Measurements from ENCODE around the gene DCDC2.
A peak's percentile ranks its signal among the peaks of the same experiment; 100 is the strongest.
"Not testable (repeated sequence)": the region's sequence is repeated elsewhere in the genome, so short reads cannot be mapped to it uniquely, and the experiment has no call there.

DCDC2 gene

GRCh38 chr6:24378473-24379097 lies 20.7 kb upstream of the DCDC2 start:
- DNase-seq, result no peak

- DNase-seq, result no peak
These were observed 19.0 kb upstream of the DCDC2 start for GRCh38 chr6:24376871-24377270.

GRCh38 chr6:24374612-24375011 lies 16.8 kb upstream of the DCDC2 start:
- no peak for DNase-seq

GRCh38 chr6:24365103-24365633 lies 7.3 kb upstream of the DCDC2 start:
- not testable (repeated sequence) for DNase-seq

- not testable (repeated sequence) for DNase-seq
These were observed 4.5 kb upstream of the DCDC2 start for GRCh38 chr6:24362363-24362762.

- peak; percentile 88 for DNase-seq
These were observed 2.0 kb upstream of the DCDC2 start for GRCh38 chr6:24359640-24360454.

- DNase-seq, result no peak
These were observed 461 bp upstream of the DCDC2 start for GRCh38 chr6:24358219-24358821.

GRCh38 chr6:24356310-24356973 lies 1.4 kb downstream of the DCDC2 start:
- no peak for DNase-seq

GRCh38 chr6:24355393-24355792 lies 2.5 kb downstream of the DCDC2 start:
- no peak for DNase-seq

- no peak for DNase-seq
These were observed 4.0 kb downstream of the DCDC2 start for GRCh38 chr6:24353861-24354260.

GRCh38 chr6:24352434-24352833 lies 5.4 kb downstream of the DCDC2 start:
- no peak for DNase-seq

GRCh38 chr6:24344976-24345375 lies 12.9 kb downstream of the DCDC2 start:
- DNase-seq, result no peak

GRCh38 chr6:24340998-24341938 lies 16.6 kb downstream of the DCDC2 start:
- no peak for DNase-seq

- no peak for DNase-seq
These were observed 17.9 kb downstream of the DCDC2 start for GRCh38 chr6:24339932-24340331.

- no peak for DNase-seq
These were observed 23.6 kb downstream of the DCDC2 start for GRCh38 chr6:24334285-24334684.

GRCh38 chr6:24332317-24332716 lies 25.5 kb downstream of the DCDC2 start:
- no peak for DNase-seq

GRCh38 chr6:24330137-24330732 lies 27.6 kb downstream of the DCDC2 start:
- DNase-seq, result no peak

- DNase-seq, result no peak
These were observed 28.4 kb downstream of the DCDC2 start for GRCh38 chr6:24329451-24329850.

GRCh38 chr6:24329022-24329421 lies 28.8 kb downstream of the DCDC2 start:
- DNase-seq, result no peak

GRCh38 chr6:24327756-24328155 lies 30.1 kb downstream of the DCDC2 start:
- DNase-seq, result no peak

- DNase-seq, result no peak
These were observed 31.9 kb downstream of the DCDC2 start for GRCh38 chr6:24325978-24326377.

- no peak for DNase-seq
These were observed 33.2 kb downstream of the DCDC2 start for GRCh38 chr6:24324617-24325016.
